ENCODE results near the gene CDC5L.
"Not testable (repeated sequence)": the region's sequence is repeated elsewhere in the genome, so short reads cannot be mapped to it uniquely, and the experiment has no call there.

Gene CDC5L

GRCh38 chr6:44387346-44388134, at the start of gene CDC5L:
TSS of gene CDC5L (plus strand) at chr6:44387706. CDS start at chr6:44387824, 118 bp downstream.
- peak; percentile 89 for DNase-seq (ENCODE audit: low spot score)

- peak; percentile 67 for DNase-seq (ENCODE audit: low spot score)
These were observed 49.0 kb upstream of the CDC5L start for GRCh38 chr6:44338228-44339122.

GRCh38 chr6:44339301-44339700, 48.2 kb upstream of the CDC5L start:
- no peak for DNase-seq (ENCODE audit: low spot score)

- DNase-seq (ENCODE audit: low spot score): no peak
These were observed 47.5 kb upstream of the CDC5L start for GRCh38 chr6:44339763-44340625.

GRCh38 chr6:44341095-44341890, 46.2 kb upstream of the CDC5L start:
- no peak for DNase-seq (ENCODE audit: low spot score)

GRCh38 chr6:44342052-44342451, 45.5 kb upstream of the CDC5L start:
- no peak for DNase-seq (ENCODE audit: low spot score)

GRCh38 chr6:44342489-44342888, 45.0 kb upstream of the CDC5L start, which contains the start of gene SPATS1:
TSS of gene SPATS1 (plus strand) at chr6:44342650. CDS start at chr6:44343096, 446 bp downstream.
- DNase-seq (ENCODE audit: low spot score): no peak

- DNase-seq (ENCODE audit: low spot score): not testable (repeated sequence)
These were observed 40.7 kb upstream of the CDC5L start for GRCh38 chr6:44346818-44347217.

GRCh38 chr6:44349904-44350649, 37.4 kb upstream of the CDC5L start:
- DNase-seq (ENCODE audit: low spot score): no peak

- not testable (repeated sequence) for DNase-seq (ENCODE audit: low spot score)
These were observed 36.9 kb upstream of the CDC5L start for GRCh38 chr6:44350650-44350994.

GRCh38 chr6:44352259-44352658, 35.2 kb upstream of the CDC5L start:
- no peak for DNase-seq (ENCODE audit: low spot score)

- no peak for DNase-seq (ENCODE audit: low spot score)
These were observed 34.2 kb upstream of the CDC5L start for GRCh38 chr6:44353336-44353735.

GRCh38 chr6:44355640-44356039, 31.9 kb upstream of the CDC5L start:
- DNase-seq (ENCODE audit: low spot score): no peak

GRCh38 chr6:44356487-44356886, 31.0 kb upstream of the CDC5L start:
- no peak for DNase-seq (ENCODE audit: low spot score)

GRCh38 chr6:44359973-44360372, 27.5 kb upstream of the CDC5L start:
- DNase-seq (ENCODE audit: low spot score): no peak

GRCh38 chr6:44361947-44362346, 25.6 kb upstream of the CDC5L start:
- DNase-seq (ENCODE audit: low spot score): no peak

GRCh38 chr6:44363377-44363926, 24.1 kb upstream of the CDC5L start:
- DNase-seq (ENCODE audit: low spot score): no peak

GRCh38 chr6:44366781-44367180, 20.7 kb upstream of the CDC5L start:
- DNase-seq (ENCODE audit: low spot score): no peak

- no peak for DNase-seq (ENCODE audit: low spot score)
These were observed 19.8 kb upstream of the CDC5L start for GRCh38 chr6:44367681-44368080.

GRCh38 chr6:44373051-44373450, 14.5 kb upstream of the CDC5L start:
- DNase-seq (ENCODE audit: low spot score): no peak

Data from hematopoietic multipotent progenitor cell treated with erythropoietin and hydrocortisone succinate and interleukin-3 and kit ligand, for 15 days (in vitro differentiated cells).